HG03280 (cell line): Measurements from ENCODE around the gene WDR5B.
"Not testable (repeated sequence)": the region's sequence is repeated elsewhere in the genome, so short reads cannot be mapped to it uniquely, and the experiment has no call there.

Experiments used
- ATAC-seq: cut with Tn5 transposase; IDR thresholded peaks from one replicate; pipeline ENCODE4 v1.9.1; 2021; ENCODE audit warnings: mild to moderate bottlenecking, moderate library complexity; ENCODE audit not compliant: unreplicated experiment

Gene WDR5B

GRCh38 chr3:122415762-122416654 is at the start of gene WDR5B:
WDR5B (minus strand) TSS chr3:122416062; CDS start chr3:122415528, 534 bp downstream.
- ATAC-seq = peak; percentile 83

- no peak for ATAC-seq
Measured at GRCh38 chr3:122464659-122465058, 48.8 kb upstream of the WDR5B start.

- ATAC-seq = no peak
Measured at GRCh38 chr3:122462406-122462805, 46.5 kb upstream of the WDR5B start.

- no peak for ATAC-seq
Measured at GRCh38 chr3:122461806-122462205, 45.9 kb upstream of the WDR5B start.

GRCh38 chr3:122458992-122459391 is 43.1 kb upstream of the WDR5B start:
- ATAC-seq = no peak

- no peak for ATAC-seq
Measured at GRCh38 chr3:122457706-122458105, 41.8 kb upstream of the WDR5B start.

- ATAC-seq = no peak
Measured at GRCh38 chr3:122456074-122456473, 40.2 kb upstream of the WDR5B start.

- ATAC-seq = no peak
Measured at GRCh38 chr3:122451371-122451770, 35.5 kb upstream of the WDR5B start.

- ATAC-seq = not testable (repeated sequence)
Measured at GRCh38 chr3:122448218-122448617, 32.4 kb upstream of the WDR5B start.

- ATAC-seq = not testable (repeated sequence)
Measured at GRCh38 chr3:122444491-122444887, 28.6 kb upstream of the WDR5B start.

GRCh38 chr3:122443762-122444490 is 28.1 kb upstream of the WDR5B start:
- not testable (repeated sequence) for ATAC-seq

- ATAC-seq = no peak
Measured at GRCh38 chr3:122443090-122443489, 27.2 kb upstream of the WDR5B start.

GRCh38 chr3:122435950-122436349 is 20.1 kb upstream of the WDR5B start:
- no peak for ATAC-seq

- ATAC-seq = no peak
Measured at GRCh38 chr3:122430371-122430770, 14.5 kb upstream of the WDR5B start.

GRCh38 chr3:122427857-122428471 is 12.1 kb upstream of the WDR5B start:
- no peak for ATAC-seq

GRCh38 chr3:122421836-122422235 is 6.0 kb upstream of the WDR5B start:
- ATAC-seq = no peak

GRCh38 chr3:122421101-122421500 is 5.2 kb upstream of the WDR5B start:
- ATAC-seq = no peak

- no peak for ATAC-seq
Measured at GRCh38 chr3:122416966-122417365, 1.1 kb upstream of the WDR5B start.

- peak; percentile 58 for ATAC-seq
Measured at GRCh38 chr3:122415104-122415744, 638 bp downstream of the WDR5B start.

GRCh38 chr3:122414391-122414790 is 1.5 kb downstream of the WDR5B start:
- no peak for ATAC-seq

GRCh38 chr3:122410639-122411038 is 5.2 kb downstream of the WDR5B start:
- ATAC-seq = no peak
